NCI-H146 treated with DMSO at 0.1 percent for 48 hours (cell line): Measurements from ENCODE around the gene EPHA1.
A peak's percentile ranks its signal among the peaks of the same experiment; 100 is the strongest.

Source experiments
- DNase-seq: peaks from one replicate; lab custom pipeline; 2025; ENCODE audit not compliant: unreplicated experiment; lab: John Stamatoyannopoulos, UW

Gene EPHA1

DNA sequence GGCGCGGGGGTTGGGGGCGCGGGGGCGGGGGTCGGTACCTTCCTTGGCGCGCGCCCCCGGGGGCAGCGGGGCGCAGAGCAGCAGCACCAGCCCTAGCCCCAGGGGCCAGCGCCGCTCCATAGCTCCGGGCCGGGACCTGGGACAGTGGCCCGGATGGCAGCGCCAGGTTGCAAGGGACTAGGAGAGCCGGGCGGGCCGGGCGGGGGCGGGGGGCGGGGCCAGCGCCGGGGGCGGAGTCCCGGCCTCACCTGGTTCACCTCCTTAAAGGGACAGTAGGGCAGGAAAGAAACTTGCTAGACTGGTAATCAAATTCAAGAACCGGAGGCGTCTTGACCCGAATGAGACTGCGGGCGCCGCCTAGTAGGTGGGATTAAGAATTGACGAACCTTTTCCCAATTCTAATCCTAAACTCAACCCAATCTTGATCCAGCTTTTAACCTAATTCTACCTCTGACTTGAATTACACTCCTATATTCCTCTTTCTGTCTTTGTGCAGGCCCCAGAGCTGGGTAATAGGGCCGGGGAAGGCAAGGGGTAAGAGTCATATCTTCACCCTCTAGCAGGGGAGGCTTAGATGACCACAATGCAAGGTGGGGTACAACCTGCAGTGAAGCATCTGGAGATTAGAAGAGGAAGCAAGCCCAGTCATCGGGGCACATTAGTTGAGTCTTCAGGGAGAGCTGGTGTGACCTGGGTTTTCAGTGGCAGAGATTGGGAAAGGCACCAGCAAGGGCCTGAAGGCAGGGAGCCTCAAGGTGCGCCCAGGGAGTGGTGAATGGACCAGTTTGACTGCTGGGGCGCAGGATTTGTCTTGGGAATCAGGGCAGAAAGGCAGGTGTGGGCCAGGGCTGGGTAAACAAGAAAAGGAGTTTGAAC, at the start of gene EPHA1:
Gene EPHA1, minus strand, starts transcription at position 171 of the 876 bp plus-strand sequence. Its CDS starts 51 bp downstream, at position 120.
- DNase-seq: peak; percentile 11

GRCh38 chr7:143458263-143458662, 49.6 kb upstream of the EPHA1 start:
- DNase-seq: no peak

- DNase-seq: no peak
Measured at GRCh38 chr7:143456992-143457793, 48.5 kb upstream of the EPHA1 start.

DNA sequence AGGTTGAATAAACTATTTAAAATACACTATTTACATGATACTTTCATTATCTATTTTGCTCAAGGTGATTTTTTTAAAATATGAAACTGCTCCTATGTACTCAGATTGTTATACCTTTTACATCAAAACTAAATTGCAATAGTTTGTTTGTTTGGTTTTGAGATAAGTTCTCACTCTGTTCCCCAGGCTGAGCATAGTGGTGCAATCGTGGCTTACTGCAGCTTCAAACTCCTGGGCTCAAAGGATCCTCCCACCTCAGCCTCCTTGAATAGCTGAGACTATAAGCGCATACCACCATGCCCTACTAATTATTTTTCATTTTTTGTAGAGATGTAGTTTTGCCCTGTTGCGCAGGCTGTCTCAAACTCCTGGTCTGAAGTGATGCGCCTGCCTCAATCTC, 47.3 kb upstream of the EPHA1 start:
- no peak for DNase-seq

DNA sequence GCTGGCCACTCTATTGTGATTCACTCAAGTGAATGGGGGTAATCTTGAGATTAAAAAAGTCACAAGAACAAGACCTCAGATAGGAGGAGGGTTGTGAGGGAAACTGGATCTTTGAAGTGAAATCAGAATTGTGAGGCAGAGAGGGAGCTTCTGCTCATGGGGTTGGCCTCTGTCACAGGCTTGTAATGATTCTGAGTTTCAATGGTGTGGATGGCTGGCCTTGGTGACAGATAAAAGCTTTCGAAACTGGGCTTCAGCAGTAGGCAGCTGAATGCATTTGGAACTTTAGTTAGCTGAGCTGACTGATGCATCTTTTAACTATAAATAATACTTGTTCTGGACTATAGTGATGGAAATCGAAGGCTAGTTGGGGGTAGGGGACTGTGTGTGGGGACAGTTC, 46.8 kb upstream of the EPHA1 start:
- DNase-seq: no peak

DNA sequence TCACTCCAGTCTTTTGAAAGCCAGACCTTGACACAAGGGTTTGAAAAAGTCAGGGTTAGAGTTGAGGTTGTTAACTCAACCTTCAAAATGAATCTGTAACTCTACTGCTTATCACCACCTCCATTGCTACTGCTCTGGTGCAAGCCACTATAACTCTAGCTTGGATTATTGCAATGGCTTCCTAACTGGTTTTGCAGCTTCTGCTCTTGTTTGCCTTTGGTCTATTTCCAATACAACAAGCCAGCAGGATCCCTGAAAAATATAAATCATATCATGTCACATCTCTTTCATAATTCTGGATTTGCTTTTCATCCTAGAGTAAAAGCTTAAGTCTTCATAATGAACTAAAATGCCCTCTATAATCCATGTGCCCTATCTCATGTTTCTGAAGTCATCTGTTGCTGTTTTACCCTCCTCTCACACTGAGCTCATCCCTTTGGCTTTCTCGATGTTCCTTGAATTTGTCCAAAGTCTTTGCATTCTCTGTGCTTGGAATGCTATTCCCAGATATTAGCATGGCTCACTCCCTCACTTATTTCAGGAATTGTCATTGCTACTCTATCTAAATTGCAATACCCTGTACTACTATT, 45.5 kb upstream of the EPHA1 start:
- no peak for DNase-seq

- DNase-seq: no peak
Measured at GRCh38 chr7:143452495-143452894, 43.8 kb upstream of the EPHA1 start.

- DNase-seq: no peak
Measured at GRCh38 chr7:143451746-143452145, 43.1 kb upstream of the EPHA1 start.

- no peak for DNase-seq
Measured at GRCh38 chr7:143451122-143451521, 42.5 kb upstream of the EPHA1 start.

GRCh38 chr7:143449793-143450192, 41.1 kb upstream of the EPHA1 start:
- DNase-seq: no peak

- no peak for DNase-seq
Measured at GRCh38 chr7:143448429-143448828, 39.8 kb upstream of the EPHA1 start.

GRCh38 chr7:143447466-143447865, 38.8 kb upstream of the EPHA1 start:
- no peak for DNase-seq

GRCh38 chr7:143444785-143445184, 36.1 kb upstream of the EPHA1 start:
- DNase-seq: no peak

DNA sequence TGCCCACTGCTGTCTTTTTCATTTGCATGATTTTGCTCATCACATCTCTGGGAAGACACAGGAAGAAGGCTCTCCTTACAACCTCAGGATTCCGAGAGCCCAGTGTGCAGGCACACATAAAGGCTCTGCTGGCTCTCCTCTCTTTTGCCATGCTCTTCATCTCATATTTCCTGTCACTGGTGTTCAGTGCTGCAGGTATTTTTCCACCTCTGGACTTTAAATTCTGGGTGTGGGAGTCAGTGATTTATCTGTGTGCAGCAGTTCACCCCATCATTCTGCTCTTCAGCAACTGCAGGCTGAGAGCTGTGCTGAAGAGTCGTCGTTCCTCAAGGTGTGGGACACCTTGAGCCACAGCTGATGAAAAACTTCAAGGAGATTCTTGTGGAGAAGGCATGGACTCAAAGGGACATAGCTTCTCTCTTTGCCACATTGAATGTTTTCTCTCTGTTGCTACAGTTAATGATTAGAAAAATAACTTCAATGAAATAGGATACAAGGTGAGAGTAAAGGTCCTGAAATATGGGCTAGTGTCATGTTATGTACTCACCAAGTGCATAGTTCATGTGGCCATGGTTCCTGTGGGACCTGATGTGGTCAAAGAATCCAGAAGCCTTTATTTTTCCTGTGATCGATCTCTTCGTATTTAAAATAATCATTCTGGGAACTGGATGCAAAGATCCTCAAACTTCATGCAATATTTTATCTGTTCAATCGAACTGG, 35.6 kb upstream of the EPHA1 start:
- DNase-seq: no peak

DNA sequence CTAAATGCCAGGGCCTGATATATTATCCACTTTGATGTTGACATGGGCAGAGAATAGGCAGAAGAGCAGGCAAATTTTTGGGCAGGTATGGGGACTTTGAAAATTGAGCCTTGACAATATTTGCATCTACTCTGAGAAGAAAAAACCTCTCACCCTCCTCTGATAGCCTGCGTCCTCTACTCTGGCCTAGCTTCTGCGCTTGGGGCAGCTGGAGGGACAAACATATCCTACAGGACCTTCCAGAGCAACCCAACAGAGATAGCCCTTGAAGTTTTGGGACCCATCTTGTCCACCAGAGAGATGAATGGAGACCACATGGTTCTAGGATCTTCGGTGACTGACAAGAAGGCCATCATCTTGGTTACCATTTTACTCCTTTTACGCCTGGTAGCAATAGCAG, 34.5 kb upstream of the EPHA1 start, which contains the start of gene TAS2R60:
Gene TAS2R60, plus strand, starts transcription at position 301 of the 400 bp plus-strand sequence. Its CDS starts 0 bp downstream, at position 301.
- no peak for DNase-seq

GRCh38 chr7:143439866-143440265, 31.2 kb upstream of the EPHA1 start:
- no peak for DNase-seq

- no peak for DNase-seq
Measured at GRCh38 chr7:143437578-143437977, 28.9 kb upstream of the EPHA1 start.

DNA sequence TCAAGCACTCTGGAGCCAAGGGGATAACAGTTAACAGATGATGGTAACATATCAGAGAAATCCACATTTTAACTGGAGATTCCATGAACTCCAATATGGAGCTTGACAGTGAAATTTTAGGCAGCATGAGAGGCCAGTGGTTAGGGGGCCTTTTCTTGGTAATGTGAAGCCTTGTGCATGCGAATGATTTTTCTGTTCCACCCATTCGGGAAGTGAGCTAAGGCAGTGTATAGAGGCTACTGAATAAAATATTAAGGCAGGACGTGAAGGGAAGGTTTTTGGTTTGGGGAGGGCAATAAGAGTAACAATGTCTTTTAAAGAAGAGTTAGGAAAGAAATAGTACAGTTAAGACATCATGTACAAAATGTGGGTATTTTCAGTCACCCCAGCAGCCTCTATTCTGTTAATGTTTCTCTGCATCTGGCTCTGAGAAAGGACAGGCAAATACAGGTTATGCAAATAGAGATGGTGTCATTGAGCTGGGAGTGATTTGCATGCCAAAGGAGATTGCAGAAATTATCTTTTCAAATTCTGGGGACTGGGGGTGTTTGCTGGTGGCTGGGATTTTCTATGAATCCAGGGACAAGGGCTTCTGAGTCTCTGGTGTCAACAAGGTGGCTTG, 27.8 kb upstream of the EPHA1 start:
- DNase-seq: no peak

DNA sequence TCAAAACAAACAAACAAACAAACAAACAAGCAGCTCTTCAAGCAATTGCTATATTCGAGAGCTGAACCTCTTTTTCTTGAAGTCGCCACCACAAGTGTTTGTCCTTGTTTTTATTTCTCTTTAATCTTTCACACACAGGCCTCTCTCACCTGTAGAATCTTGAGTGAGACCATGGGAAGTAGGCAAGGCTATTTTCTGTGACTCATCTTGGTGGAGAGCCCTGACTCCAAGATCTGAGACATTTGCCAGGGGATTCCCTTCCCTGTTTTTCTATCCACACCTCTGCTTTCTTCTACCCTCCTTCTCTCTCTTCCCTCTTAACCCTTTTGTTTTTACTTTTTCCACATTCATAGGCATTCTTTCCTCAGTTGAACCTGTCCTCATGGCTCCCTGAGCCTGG, 26.6 kb upstream of the EPHA1 start:
- DNase-seq: no peak

GRCh38 chr7:143434660-143435059, 26.0 kb upstream of the EPHA1 start:
- no peak for DNase-seq
